Motor neuron (in vitro differentiated cells): Measurements from ENCODE around the gene EAF1. TPM values are rescaled to one million over a fixed set of nuclear protein-coding genes. Genes with fewer than 3 reads are reported as not detected.
"Not testable (repeated sequence)": the region's sequence is repeated elsewhere in the genome, so short reads cannot be mapped to it uniquely, and the experiment has no call there.

Source experiments
- ATAC-seq, 8 experiments: fragments of 200-7000 bp; cut with Tn5 transposase; replicated peaks in 6 of 8; 2 replicates each; pipeline ENCODE4 v1.8.0; 2021; ENCODE audit warnings: mild to moderate bottlenecking in 8 of 8, moderate library complexity in 8 of 8
- H3K27ac ChIP-seq, 2 donors: fragments of 250-450 bp; sonication (Bioruptor Pico); 2 replicates each; pipeline ENCODE4 v1.9.0; 2021; ENCODE audit warnings: antibody characterized with exemption in 2 of 2, mild to moderate bottlenecking in 2 of 2, moderate library complexity in 1 of 2
- H3K4me1 ChIP-seq, 2 donors: fragments of 250-450 bp; sonication (Bioruptor Pico); replicated peaks in 1 of 2; 2 replicates each; pipeline ENCODE4 v1.6.1; 2021; ENCODE audit warnings: antibody characterized with exemption in 2 of 2, mild to moderate bottlenecking in 2 of 2, moderate library complexity in 1 of 2
- H3K4me3 ChIP-seq, 5 donors: fragments of 250-450 bp; sonication (Bioruptor Pico); 2 replicates each; pipeline ENCODE4 v1.9.0; 2021; ENCODE audit warnings: antibody characterized with exemption in 5 of 5, mild to moderate bottlenecking in 5 of 5, moderate library complexity in 4 of 5
- WGBS, 10 experiments: fragments of 450-650 bp; shearing (Covaris generic); methylation state at CpG; one replicate each; pipeline ENCODE4 v1.0.0; 2022; 5-methylcytosine and 5-hydroxymethylcytosine counted together
- in situ Hi-C, 9 experiments: fragments of 400-800 bp; cut with MboI; loops; one replicate each; pipeline ENCODE4 v1.15.0; 2021; ENCODE audit warnings: low sequenced_read_pairs in 9 of 9, low pct_unique_long_range_greater_than_20kb in 2 of 9; ENCODE audit not compliant: unreplicated experiment in 9 of 9
- total RNA-seq, 8 experiments: library from RNA; unstranded; fragments of 300-600 nt; gene quantifications; 2 replicates each; pipeline versions ENCODE4 v1.2.3 to v1.2.4, GENCODE V29; 2022

The EAF1 gene
- 10 to 100 TPM; 16.8 to 34.4 (median 26.7) TPM for total RNA-seq

DNA sequence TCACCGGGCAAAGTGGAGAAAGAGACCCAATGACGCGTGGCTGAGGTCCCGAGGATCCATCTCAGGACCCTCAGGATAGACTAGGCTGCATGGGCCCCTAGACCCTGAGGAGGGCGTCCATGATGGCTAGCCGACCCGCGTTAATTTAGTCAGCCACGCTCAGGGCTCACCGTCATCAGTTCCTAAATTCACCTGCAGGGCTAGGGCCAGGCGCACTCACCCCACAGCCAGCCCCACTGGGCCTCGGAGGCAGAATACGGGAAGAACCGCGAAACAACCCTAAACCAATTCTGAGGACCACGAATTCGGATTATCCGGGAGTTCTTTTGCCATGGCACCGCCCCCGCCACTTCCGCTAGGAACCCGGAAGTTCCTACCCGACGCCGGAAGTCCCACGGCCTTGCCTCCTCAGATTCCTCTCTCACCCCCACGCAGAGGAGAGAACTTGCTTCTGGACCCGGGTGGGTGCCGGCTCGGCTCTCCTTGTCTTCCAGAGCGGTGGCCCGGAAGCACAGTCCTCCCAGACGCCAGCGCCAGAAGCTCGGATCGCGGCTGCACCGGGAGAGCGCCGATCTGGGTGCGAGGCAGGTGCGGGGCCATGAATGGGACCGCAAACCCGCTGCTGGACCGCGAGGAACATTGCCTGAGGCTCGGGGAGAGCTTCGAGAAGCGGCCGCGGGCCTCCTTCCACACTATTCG lies at the start of gene EAF1, which contains the start of gene METTL6:
EAF1 (plus strand) TSS at position 417 of the 699 bp plus-strand sequence; CDS start at position 599, 182 bp downstream.
METTL6 (minus strand) TSS at position 363 of the 699 bp plus-strand sequence. CDS start 1,033 bp downstream, outside the sequence.
- ATAC-seq: peak; percentile 82 to 98 (median 98)
- Histone ChIP-seq H3K4me3 (peak within 1 kb of the TSS; percentile 89 to 100 (median 99)), H3K4me1 (peaks cover 11 to 26% of the 10 kb centered on the region in 2 donors), H3K27ac (peak within 1 kb of the TSS; percentile 84 to 91)
- 0 to 20% (median 0%) methylated on average over 1 to 26 of the region's 52 CpGs; no CpG with 5 or more reads in 3 of the 10 experiments for WGBS, 10 experiments
- in situ Hi-C loops: loop anchor here in 1 of 9 experiments (25.0 kb wide), 1 partner anchor 135 kb away; no protein-coding TSS in a partner anchor

DNA sequence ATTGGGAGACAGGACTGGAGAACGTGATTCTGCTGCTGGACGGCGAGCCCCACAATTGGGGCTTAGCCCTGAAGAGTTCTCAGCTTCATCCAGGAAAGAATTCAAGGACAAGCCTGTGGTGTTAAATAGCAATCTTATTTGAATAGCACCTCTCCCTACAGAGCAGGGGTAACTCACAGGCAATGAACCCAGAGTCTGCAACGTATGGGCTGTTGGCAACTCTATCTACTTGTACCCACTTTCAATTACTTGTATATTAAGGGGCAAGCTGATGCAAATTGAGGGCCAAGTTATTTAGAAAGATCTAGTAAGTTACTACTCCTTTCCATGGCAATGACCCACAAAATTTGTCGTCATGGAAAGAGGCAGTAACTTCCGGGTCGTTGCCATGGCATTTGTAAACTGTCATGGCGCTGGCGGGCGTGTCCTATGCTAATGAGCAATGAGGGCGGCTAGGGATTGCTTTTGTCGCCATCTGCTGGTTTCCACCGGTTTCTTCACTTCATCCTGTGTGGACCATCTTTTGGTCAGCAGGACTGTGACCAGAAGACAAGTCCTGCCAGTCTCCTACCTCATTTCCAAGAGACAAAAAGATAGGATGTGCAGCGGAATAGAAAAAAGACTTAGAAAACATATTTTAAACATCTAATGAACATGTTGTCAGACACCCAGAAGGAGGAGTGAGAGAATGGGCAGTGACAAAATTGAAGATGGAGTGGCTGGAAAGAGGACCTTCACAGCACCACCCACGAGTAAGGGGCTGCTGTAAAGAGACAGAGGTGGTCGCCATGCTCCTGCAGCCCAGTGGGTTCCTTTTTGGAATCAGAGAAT lies 49.2 kb upstream of the EAF1 start:
- in situ Hi-C loops: loop anchor here in 2 of 9 experiments (25.0 kb wide), 1 partner anchor 116 kb away; no protein-coding TSS in a partner anchor
- WGBS, 10 experiments: 0 to 81% (median 9%) methylated on average over 1 to 15 of the region's 16 CpGs; no CpG with 5 or more reads in 1 of the 10 experiments
- Histone ChIP-seq H3K27ac (no peak overlapping the region), H3K4me3 (no peak overlapping the region), H3K4me1 (no peaks in the 10 kb centered on the region)
- peak; percentile 88 to 100 (median 96) for ATAC-seq

DNA sequence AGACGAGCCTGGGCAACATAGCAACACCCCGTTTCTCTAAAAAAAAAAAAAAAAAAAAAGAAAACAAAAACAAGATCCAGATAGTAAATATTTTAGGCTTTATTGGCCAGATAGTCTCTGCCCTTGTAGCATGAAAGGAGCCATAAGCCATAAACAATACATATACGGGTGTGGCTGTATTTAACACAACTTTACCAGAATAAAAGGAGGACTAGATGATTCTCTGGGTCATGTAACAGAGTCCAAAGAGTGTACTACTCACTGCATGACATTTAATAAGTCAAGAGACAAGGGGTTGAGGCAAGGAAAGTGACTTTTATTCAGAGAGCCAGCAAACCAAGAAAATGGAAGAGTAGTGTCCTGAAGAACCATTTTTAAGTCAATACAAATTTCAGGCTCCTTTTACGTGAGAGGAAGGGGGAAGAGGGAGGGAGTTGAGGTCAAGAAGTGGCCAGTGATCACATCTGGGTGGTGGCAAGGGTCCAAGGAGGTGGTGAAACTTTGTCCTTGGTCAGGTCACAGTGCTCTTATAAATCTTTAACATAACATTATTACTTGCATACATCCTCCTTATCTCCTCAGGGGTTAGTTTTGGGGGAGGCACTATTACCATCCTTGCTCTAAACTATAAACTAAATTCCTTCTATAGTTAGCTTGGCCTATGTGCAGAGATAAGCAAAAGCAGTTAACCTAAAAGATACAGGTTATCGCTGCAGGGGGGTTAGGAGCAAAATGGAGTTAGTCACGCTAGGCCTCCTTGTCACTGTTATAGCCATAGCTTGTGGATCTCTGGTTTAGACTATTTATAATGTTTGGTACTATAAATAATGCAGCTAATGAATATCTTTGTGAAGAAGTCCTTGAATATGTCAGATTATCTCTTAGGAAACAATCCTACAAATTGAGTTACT lies 46.2 kb upstream of the EAF1 start:
- ATAC-seq: peak in 1 of 8 experiments; percentile 11
- in situ Hi-C loops: loop anchor here in 4 of 9 experiments (10.0 to 25.0 kb wide), 2 partner anchors 116 to 119 kb away; no protein-coding TSS in a partner anchor
- Histone ChIP-seq H3K27ac (no peak overlapping the region), H3K4me3 (no peak overlapping the region), H3K4me1 (no peaks in the 10 kb centered on the region)
- WGBS, 10 experiments: 33 to 95% (median 73%) methylated on average over 3 to 6 of the region's 6 CpGs; no CpG with 5 or more reads in 1 of the 10 experiments

DNA sequence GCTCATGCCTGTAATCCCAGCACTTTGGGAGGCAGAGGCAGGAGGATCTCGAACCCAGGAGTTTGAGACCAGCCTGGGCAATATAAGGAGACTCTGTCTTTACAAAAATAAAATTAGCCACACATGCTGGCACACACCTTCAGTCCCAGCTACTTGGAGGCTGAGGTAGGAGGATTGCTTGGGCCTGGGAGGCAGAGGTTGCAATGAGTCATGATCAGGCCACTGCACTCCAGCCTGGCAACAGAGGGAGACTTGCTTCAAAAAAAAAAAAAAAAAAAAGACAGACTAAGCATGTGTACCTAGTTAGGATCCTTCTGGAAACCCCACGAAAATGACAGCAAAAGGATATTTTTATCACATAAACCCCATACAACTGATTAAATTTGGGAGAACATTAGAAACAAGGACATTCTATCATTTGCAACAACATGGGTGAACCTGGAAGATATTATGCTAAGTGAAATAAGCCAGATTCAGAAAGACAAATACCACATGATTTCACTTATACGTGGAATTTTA lies 44.9 kb upstream of the EAF1 start:
- Histone ChIP-seq H3K4me3 (no peak overlapping the region), H3K4me1 (no peaks in the 10 kb centered on the region), H3K27ac (no peak overlapping the region)
- WGBS, 10 experiments: 20 to 94% (median 60%) methylated on average over 1 to 3 of the region's 3 CpGs; no CpG with 5 or more reads in 1 of the 10 experiments
- in situ Hi-C loops: loop anchor here in 4 of 9 experiments (10.0 to 25.0 kb wide), 2 partner anchors 118 to 120 kb away; no protein-coding TSS in a partner anchor
- no peak for ATAC-seq

DNA sequence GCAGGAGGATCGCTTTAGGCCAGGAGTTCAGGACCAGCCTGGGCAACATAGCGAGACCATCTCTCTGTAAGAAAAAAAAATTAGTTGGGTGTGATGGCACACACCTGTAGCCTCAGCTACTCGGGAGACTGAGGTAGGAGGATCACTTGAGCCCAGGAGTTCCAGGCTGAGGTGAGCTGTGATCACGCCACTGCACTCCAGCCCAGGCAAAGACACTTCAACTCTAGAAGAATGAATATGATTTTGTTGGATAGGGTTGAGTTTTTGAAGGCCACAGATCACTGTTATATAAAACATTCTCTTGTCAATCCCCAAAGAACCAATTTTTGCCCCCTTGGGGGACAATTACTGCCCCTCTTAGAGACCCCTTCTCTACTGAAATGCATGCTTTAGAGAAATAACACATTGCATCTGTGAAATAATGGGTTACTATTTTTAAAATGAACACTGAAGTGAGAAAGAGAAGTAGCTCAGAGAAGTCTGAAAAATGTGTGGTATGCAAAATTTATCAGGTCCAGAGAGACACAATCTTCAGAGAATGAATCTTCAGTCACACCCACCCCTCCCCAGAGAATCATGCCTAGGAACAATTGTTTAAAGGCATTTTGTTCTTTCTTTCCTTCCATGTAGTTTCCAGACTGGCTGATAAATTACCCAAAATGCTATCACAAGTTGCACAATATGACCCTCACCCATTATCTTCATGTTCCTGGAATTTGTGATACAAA lies 42.7 kb upstream of the EAF1 start:
- Histone ChIP-seq H3K27ac (no peak overlapping the region), H3K4me3 (no peak overlapping the region), H3K4me1 (no peaks in the 10 kb centered on the region)
- 50 to 100% (median 83%) methylated on average over 1 to 4 of the region's 4 CpGs; no CpG with 5 or more reads in 2 of the 10 experiments for WGBS, 10 experiments
- ATAC-seq: peak in 2 of 8 experiments; percentile 4
- in situ Hi-C loops: loop anchor here in 4 of 9 experiments (10.0 to 25.0 kb wide), 2 partner anchors 120 to 122 kb away; no protein-coding TSS in a partner anchor

DNA sequence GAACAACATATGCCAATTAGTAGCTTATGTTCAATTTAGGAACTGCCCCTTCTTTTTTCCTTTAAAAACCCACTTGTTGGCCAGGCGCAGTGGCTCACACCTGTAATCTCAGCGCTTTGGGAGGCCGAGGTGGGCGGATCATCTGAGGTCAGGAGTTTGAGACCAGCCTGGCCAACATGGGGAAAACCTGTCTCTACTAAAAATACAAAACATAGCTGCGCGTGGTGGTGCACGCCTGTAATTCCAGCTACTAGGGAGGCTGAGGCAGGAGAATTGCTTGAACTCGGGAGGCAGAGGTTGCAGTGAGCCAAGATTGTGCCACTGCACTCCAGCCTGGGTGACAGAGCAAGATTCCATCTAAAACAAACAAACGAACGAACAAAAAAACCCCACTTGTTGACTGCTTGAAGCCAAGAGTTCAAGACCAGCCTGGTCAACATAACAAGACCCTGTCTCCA lies 42.1 kb upstream of the EAF1 start:
- not testable (repeated sequence) for H3K4me3 ChIP-seq, H3K4me1 ChIP-seq, H3K27ac ChIP-seq, ATAC-seq
- in situ Hi-C loops: loop anchor here in 4 of 9 experiments (10.0 to 25.0 kb wide), 2 partner anchors 120 to 123 kb away; no protein-coding TSS in a partner anchor
- 80 to 100% (median 100%) methylated on average over 1 to 10 of the region's 10 CpGs; no CpG with 5 or more reads in 3 of the 10 experiments for WGBS, 10 experiments

DNA sequence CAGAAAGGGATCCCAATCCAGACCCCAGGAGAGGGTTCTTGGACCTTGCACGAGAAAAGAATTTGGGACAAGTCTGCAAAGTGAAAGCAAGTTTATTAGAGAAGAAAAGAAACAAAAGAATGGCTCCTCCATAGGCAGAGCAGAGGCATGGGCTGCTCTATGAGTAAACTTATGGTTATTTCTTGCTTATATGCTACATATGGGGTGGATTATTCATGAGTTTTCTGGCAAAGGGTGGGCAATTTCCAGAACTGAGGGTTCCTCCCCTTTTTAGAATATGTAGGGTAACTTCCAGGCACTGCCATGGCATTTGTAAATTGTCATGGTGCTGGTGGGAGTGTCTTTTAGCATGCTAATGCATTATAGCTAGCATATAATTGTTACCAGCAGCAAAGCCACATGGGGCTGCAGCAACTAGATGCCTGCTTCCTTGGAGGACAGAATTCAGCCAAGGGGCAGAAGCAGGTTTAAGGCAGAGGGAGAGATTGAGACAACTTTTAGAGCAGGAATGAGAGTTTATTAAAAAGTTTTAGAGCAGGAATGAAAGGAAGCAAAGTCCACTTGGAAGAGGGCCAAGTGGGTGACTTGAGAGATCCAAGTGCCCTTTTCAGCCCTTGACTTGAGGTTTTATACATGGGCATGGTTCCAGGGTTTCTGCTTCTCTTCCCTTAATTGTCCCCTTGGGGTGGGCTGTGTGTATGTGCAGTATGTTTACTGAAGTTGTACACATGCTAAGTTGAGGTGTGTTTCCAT lies 41.3 kb upstream of the EAF1 start:
- 0 to 100% (median 84%) methylated on average over 1 of the region's 1 CpG; no CpG with 5 or more reads in 2 of the 10 experiments for WGBS, 10 experiments
- no peak overlapping the region for H3K27ac ChIP-seq
- in situ Hi-C loops: loop anchor here in 4 of 9 experiments (10.0 to 25.0 kb wide), 2 partner anchors 121 to 124 kb away; no protein-coding TSS in a partner anchor
- peak in 3 of 8 experiments; percentile 82 to 94 (median 83) for ATAC-seq
- H3K4me3 ChIP-seq: no peak overlapping the region
- H3K4me1 ChIP-seq: no peaks in the 10 kb centered on the region

DNA sequence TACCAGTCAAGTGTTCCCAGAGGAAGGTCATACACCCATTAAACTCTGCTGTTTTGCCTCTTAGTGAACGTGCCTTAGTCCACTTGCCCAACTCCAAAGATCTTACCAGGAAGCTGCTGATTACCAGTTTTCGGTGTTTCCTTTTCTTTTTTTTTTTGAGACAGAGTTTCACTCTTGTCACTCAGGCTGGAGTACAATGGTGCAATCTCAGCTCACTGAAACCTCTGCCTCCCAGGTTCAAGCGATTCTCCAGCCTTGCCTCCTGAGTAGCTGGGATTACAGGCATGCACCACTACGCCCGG lies 40.8 kb upstream of the EAF1 start:
- in situ Hi-C loops: loop anchor here in 4 of 9 experiments (10.0 to 25.0 kb wide), 2 partner anchors 122 to 124 kb away; no protein-coding TSS in a partner anchor
- 10 to 100% (median 88%) methylated on average over 1 to 3 of the region's 5 CpGs; no CpG with 5 or more reads in 3 of the 10 experiments for WGBS, 10 experiments
- not testable (repeated sequence) for ATAC-seq, H3K27ac ChIP-seq, H3K4me3 ChIP-seq, H3K4me1 ChIP-seq

DNA sequence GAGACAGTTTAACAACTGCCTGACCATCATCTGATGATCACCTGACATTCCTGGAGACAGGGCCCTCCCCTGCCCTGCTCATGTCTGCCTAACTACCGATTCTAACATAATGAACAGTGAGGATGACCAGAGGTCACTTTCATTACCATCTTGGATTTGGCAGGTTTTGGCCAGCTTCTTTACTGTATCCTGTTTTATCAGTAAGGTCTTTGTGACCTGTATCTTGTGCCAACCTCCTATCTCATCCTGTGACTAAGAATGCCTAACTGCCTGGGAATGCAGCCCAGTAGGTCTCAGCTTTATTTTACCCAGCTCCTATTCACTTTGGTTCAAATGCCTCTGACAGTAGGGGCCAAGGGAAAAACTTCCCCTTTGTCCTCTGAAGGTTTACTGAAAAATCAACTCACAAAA lies 40.2 kb upstream of the EAF1 start:
- Histone ChIP-seq H3K4me3 (no peak overlapping the region), H3K27ac (no peak overlapping the region), H3K4me1 (no peaks in the 10 kb centered on the region)
- in situ Hi-C loops: loop anchor here in 4 of 9 experiments (10.0 to 25.0 kb wide), 2 partner anchors 122 to 125 kb away; no protein-coding TSS in a partner anchor
- WGBS, 10 experiments: 60 to 100% (median 87%) methylated on average over 1 of the region's 1 CpG; no CpG with 5 or more reads in 6 of the 10 experiments
- ATAC-seq: no peak

DNA sequence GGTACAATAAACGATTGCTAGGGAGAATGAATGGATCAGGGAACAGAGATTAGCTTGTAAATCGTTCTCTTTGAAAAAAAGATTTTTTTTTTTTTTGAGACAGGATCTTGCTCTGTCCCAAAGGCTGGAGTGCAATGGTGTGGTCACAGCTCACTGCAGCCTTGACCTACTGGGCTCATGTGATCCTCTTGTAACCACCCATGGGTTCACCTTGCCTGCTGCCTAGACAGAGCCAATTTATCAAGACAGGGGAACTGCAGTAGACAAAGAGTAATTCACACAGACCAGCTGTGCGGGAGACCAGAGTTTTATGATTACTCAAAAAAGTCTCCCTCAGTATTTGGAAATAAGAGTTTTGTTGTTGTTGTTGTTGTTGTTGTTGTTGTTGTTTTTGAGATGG lies 39.7 kb upstream of the EAF1 start:
- WGBS, 10 experiments: 8 to 100% (median 86%) methylated on average over 1 to 3 of the region's 3 CpGs; no CpG with 5 or more reads in 1 of the 10 experiments
- in situ Hi-C loops: loop anchor here in 4 of 9 experiments (10.0 to 25.0 kb wide), 2 partner anchors 123 to 125 kb away; no protein-coding TSS in a partner anchor
- Histone ChIP-seq H3K27ac (no peak overlapping the region), H3K4me3 (no peak overlapping the region), H3K4me1 (no peaks in the 10 kb centered on the region)
- no peak for ATAC-seq
